CD14-positive monocyte (primary cell): ENCODE data around the gene GBGT1. TPM values are rescaled to one million over a fixed set of nuclear protein-coding genes. Genes with fewer than 3 reads are reported as not detected.
A peak's percentile ranks its signal among the peaks of the same experiment; 100 is the strongest.

Experiments
- DNase-seq, 3 donors: peaks; one replicate each; pipeline ENCODE4 v3.0.0-alpha.2; 2011 to 2022
- H2AFZ ChIP-seq: 2 replicates; pipeline ENCODE4 v1.6.0; 2012; ENCODE audit warnings: mild to moderate bottlenecking, low read depth, low read length, inconsistent platforms; ENCODE audit not compliant: insufficient read depth, poor library complexity, severe bottlenecking
- H3K27ac ChIP-seq, 2 donors: 1 replicate in 1 of 2; 2 replicates in 1 of 2; pipeline ENCODE4 v1.5.1; 2012 to 2013; ENCODE audit warnings: low read length in 2 of 2, control low read depth in 1 of 2, inconsistent platforms in 1 of 2, low read depth in 1 of 2, mild to moderate bottlenecking in 1 of 2
- H3K27me3 ChIP-seq, 2 donors: one replicate each; pipeline versions ENCODE4 v1.6.0 to v1.6.1; 2011 to 2013; ENCODE audit warnings: low read length in 2 of 2; ENCODE audit not compliant: control insufficient read depth in 2 of 2, insufficient read depth in 2 of 2
- H3K36me3 ChIP-seq, 2 donors: replicated peaks in 1 of 2; 1 replicate in 1 of 2; 2 replicates in 1 of 2; pipeline versions ENCODE4 v1.5.1 to v1.6.1; 2012 to 2013; ENCODE audit warnings: low read length in 2 of 2, control low read depth in 1 of 2, inconsistent platforms in 1 of 2, mild to moderate bottlenecking in 1 of 2; ENCODE audit not compliant: insufficient read depth in 2 of 2, control insufficient read depth in 1 of 2
- H3K4me1 ChIP-seq, 2 donors: 1 replicate in 1 of 2; 2 replicates in 1 of 2; pipeline versions ENCODE4 v1.5.1 to v1.6.1; 2012 to 2013; ENCODE audit warnings: low read length in 2 of 2, control low read depth in 1 of 2, inconsistent platforms in 1 of 2, mild to moderate bottlenecking in 1 of 2, moderate library complexity in 1 of 2; ENCODE audit not compliant: insufficient read depth in 2 of 2, control insufficient read depth in 1 of 2
- H3K4me2 ChIP-seq: replicated peaks from 2 replicates; pipeline ENCODE3; 2012; ENCODE audit warnings: low read length, moderate library complexity, mild to moderate bottlenecking; ENCODE audit not compliant: poor library complexity, severe bottlenecking; ENCODE audit errors: extremely low read depth
- H3K4me3 ChIP-seq, 3 experiments: fragments of 200-600 bp in 1 of 3; sonication (generic) in 1 of 3; replicated peaks in 1 of 3; 1 replicate in 2 of 3; 2 replicates in 1 of 3; pipeline ENCODE4 v1.5.1; 2011 to 2013; ENCODE audit warnings: low read length in 3 of 3, mild to moderate bottlenecking in 3 of 3, control low read depth in 2 of 3, low read depth in 2 of 3, inconsistent platforms in 1 of 3, moderate library complexity in 1 of 3
- H3K79me2 ChIP-seq: 2 replicates; pipeline ENCODE4 v1.6.0; 2012; ENCODE audit warnings: mild to moderate bottlenecking, control low read depth, inconsistent platforms, low read length, moderate library complexity; ENCODE audit not compliant: insufficient read depth
- H3K9ac ChIP-seq: 2 replicates; pipeline ENCODE4 v1.6.0; 2017; ENCODE audit warnings: low read length, mild to moderate bottlenecking; ENCODE audit not compliant: insufficient read depth, poor library complexity, severe bottlenecking
- H3K9me3 ChIP-seq, 2 donors: replicated peaks in 1 of 2; 1 replicate in 1 of 2; 2 replicates in 1 of 2; pipeline versions ENCODE4 v1.5.1 to v1.6.1; 2012 to 2013; ENCODE audit warnings: low read length in 2 of 2, control low read depth in 1 of 2; ENCODE audit not compliant: control insufficient read depth in 1 of 2, insufficient read depth in 1 of 2
- H4K20me1 ChIP-seq: 2 replicates; pipeline ENCODE4 v1.6.0; 2012; ENCODE audit warnings: mild to moderate bottlenecking, low read length, control low read depth, moderate library complexity; ENCODE audit not compliant: insufficient read depth
- H3K27ac Mint-ChIP-seq, 7 donors: one replicate each; pipeline ENCODE4 v1.8.0; 2020; ENCODE audit warnings: mild to moderate bottlenecking in 7 of 7, mixed read lengths in 7 of 7, moderate library complexity in 6 of 7, inconsistent platforms in 2 of 7
- H3K27me3 Mint-ChIP-seq, 3 donors: one replicate each; pipeline ENCODE4 v1.8.0; 2021 to 2022; ENCODE audit warnings: low read depth in 3 of 3, mild to moderate bottlenecking in 3 of 3, mixed read lengths in 3 of 3, moderate library complexity in 3 of 3, inconsistent platforms in 1 of 3
- H3K36me3 Mint-ChIP-seq, 2 donors: one replicate each; pipeline ENCODE4 v1.8.0; 2020; ENCODE audit warnings: mixed read lengths in 2 of 2, inconsistent platforms in 1 of 2, mild to moderate bottlenecking in 1 of 2
- H3K4me1 Mint-ChIP-seq: one replicate; pipeline ENCODE4 v1.8.0; 2020; ENCODE audit warnings: mild to moderate bottlenecking, mixed read lengths
- H3K4me3 Mint-ChIP-seq, 2 donors: one replicate each; pipeline ENCODE4 v1.8.0; 2020; ENCODE audit warnings: mild to moderate bottlenecking in 2 of 2, mixed read lengths in 2 of 2, moderate library complexity in 1 of 2
- H3K9me3 Mint-ChIP-seq, 7 donors: one replicate each; pipeline ENCODE4 v1.8.0; 2020 to 2022; ENCODE audit warnings: mixed read lengths in 7 of 7, mild to moderate bottlenecking in 6 of 7, moderate library complexity in 6 of 7, inconsistent platforms in 2 of 7
- CTCF ChIP-seq: fragments of 200-600 bp; IDR thresholded peaks from one replicate; pipeline ENCODE4 v1.8.0; 2022; ENCODE audit warnings: antibody characterized with exemption, mild to moderate bottlenecking
- WGBS: methylation state at CpG from one replicate; pipeline ENCODE4 v1.1.5; 2013; ENCODE audit warnings: missing lambda C conversion rate; ENCODE audit not compliant: insufficient coverage; 5-methylcytosine and 5-hydroxymethylcytosine counted together
- intact Hi-C, 2 donors: fragments of 100-400 bp; cut with micrococcal nuclease; formaldehyde crosslinking; loops; one replicate each; pipeline versions ENCODE4 v1.15.0 to v1.15.1; 2023
- polyA plus RNA-seq, 3 donors: library from polyadenylated mRNA; depleted of rRNA in 1 of 3; unstranded in 2 of 3; stranded (reverse) in 1 of 3; fragments of 300-500 nt in 2 of 3; fragments of >200 nt in 1 of 3; fragmentation: Illumina TruSeq in 2 of 3; gene quantifications; 1 replicate in 2 of 3; 2 replicates in 1 of 3; pipeline ENCODE4 v1.2.3, GENCODE V29; 2012 to 2021

Gene GBGT1
- polyA plus RNA-seq, 3 donors = 7.1 to 40.1 (median 8.0) TPM

- Histone ChIP-seq H3K4me2 (no peak overlapping the region), H3K36me3 (no peaks in the 10 kb centered on the region), H3K27ac (no peak overlapping the region), H4K20me1 (peaks cover 21% of the 10 kb centered on the region), H3K9ac (no peak overlapping the region), H3K4me1 (peaks cover 63 to 80% of the 10 kb centered on the region in 2 donors), H2AFZ (no peak overlapping the region), H3K9me3 (no peaks in the 10 kb centered on the region), H3K79me2 (peaks cover 14% of the 10 kb centered on the region), H3K27me3 (no peaks in the 10 kb centered on the region), H3K4me3 (no peak overlapping the region)
- peaks cover 6 to 19% of the 10 kb centered on the region in 2 donors for H3K36me3 Mint-ChIP-seq
- WGBS = 100% methylated on average over 3 of the region's 3 CpGs
- no peak for DNase-seq
- peak overlapping the region in 1 of 2 donors; percentile 56 for H3K4me3 Mint-ChIP-seq
- H3K4me1 Mint-ChIP-seq = peaks cover 78% of the 10 kb centered on the region
- intact Hi-C loops = no loop called here
- H3K9me3 Mint-ChIP-seq = no peaks in the 10 kb centered on the region
- H3K27ac Mint-ChIP-seq = peak overlapping the region in 2 of 7 donors; percentile 59 to 83
- TF ChIP-seq CTCF = no peak
- H3K27me3 Mint-ChIP-seq = peaks cover 7 to 8% (median 8%) of the 10 kb centered on the region in 3 donors
Observed at GRCh38 chr9:133118179-133118520, 45.6 kb downstream of the GBGT1 start.

- no peak overlapping the region for H3K4me2 ChIP-seq
- peak in 1 of 3 donors; percentile 39 for DNase-seq
- no peak overlapping the region for H3K4me3 ChIP-seq
- no peak overlapping the region for H3K27ac ChIP-seq
- intact Hi-C loops = no loop called here
- no peak for TF ChIP-seq CTCF
- no peaks in the 10 kb centered on the region for H3K9me3 ChIP-seq
- H2AFZ ChIP-seq = no peak overlapping the region
- Mint-ChIP-seq H3K27me3 (peaks cover 6 to 12% (median 8%) of the 10 kb centered on the region in 3 donors), H3K36me3 (peaks cover 6 to 19% of the 10 kb centered on the region in 2 donors), H3K4me3 (peak overlapping the region in 1 of 2 donors; percentile 56), H3K27ac (peak overlapping the region in 2 of 7 donors; percentile 68 to 83), H3K4me1 (peaks cover 78% of the 10 kb centered on the region), H3K9me3 (no peaks in the 10 kb centered on the region)
- no peaks in the 10 kb centered on the region for H3K27me3 ChIP-seq
- peaks cover 21% of the 10 kb centered on the region for H4K20me1 ChIP-seq
- 86% methylated on average over 18 of the region's 18 CpGs for WGBS
- H3K9ac ChIP-seq = no peak overlapping the region
- peaks cover 14% of the 10 kb centered on the region for H3K79me2 ChIP-seq
- H3K36me3 ChIP-seq = no peaks in the 10 kb centered on the region
- peaks cover 63 to 80% of the 10 kb centered on the region in 2 donors for H3K4me1 ChIP-seq
Observed at GRCh38 chr9:133117271-133118178, 46.2 kb downstream of the GBGT1 start.
